HS-27A (cell line): Measurements from ENCODE around the gene ZNF534.
"Not testable (repeated sequence)": the region's sequence is repeated elsewhere in the genome, so short reads cannot be mapped to it uniquely, and the experiment has no call there.

Source experiments
- DNase-seq: peaks from one replicate; pipeline ENCODE4 v3.0.0-alpha.2; 2012; ENCODE audit warnings: low read depth, missing footprints

Gene ZNF534

GRCh38 chr19:52428937-52429336 is at the start of gene ZNF534:
ZNF534 (plus strand) TSS chr19:52429148; CDS start chr19:52431475, 2,327 bp downstream.
- no peak for DNase-seq

GRCh38 chr19:52391135-52391534 is 37.8 kb upstream of the ZNF534 start:
- no peak for DNase-seq

- peak; percentile 29 for DNase-seq
Observed at GRCh38 chr19:52397310-52398080, 31.5 kb upstream of the ZNF534 start, which contains the start of gene ZNF528. ZNF528 (plus strand) TSS chr19:52397849; CDS start chr19:52402014, 4,165 bp downstream.

- no peak for DNase-seq
Observed at GRCh38 chr19:52398081-52398441, 30.9 kb upstream of the ZNF534 start.

- DNase-seq, result no peak
Observed at GRCh38 chr19:52410276-52410675, 18.7 kb upstream of the ZNF534 start.

- DNase-seq, result no peak
Observed at GRCh38 chr19:52415711-52416110, 13.2 kb upstream of the ZNF534 start.

- DNase-seq, result no peak
Observed at GRCh38 chr19:52442179-52442578, 13.2 kb downstream of the ZNF534 start.

- no peak for DNase-seq
Observed at GRCh38 chr19:52444506-52444905, 15.6 kb downstream of the ZNF534 start.

GRCh38 chr19:52451241-52451640 is 22.3 kb downstream of the ZNF534 start:
- DNase-seq, result no peak

- no peak for DNase-seq
Observed at GRCh38 chr19:52453324-52454094, 24.6 kb downstream of the ZNF534 start, which contains the start of gene ZNF578. ZNF578 (plus strand) TSS chr19:52453553; CDS start chr19:52501846, 48,293 bp downstream.

GRCh38 chr19:52464798-52465470 is 36.0 kb downstream of the ZNF534 start:
- DNase-seq, result no peak

- DNase-seq, result no peak
Observed at GRCh38 chr19:52473655-52474350, 44.9 kb downstream of the ZNF534 start.

- DNase-seq, result no peak
Observed at GRCh38 chr19:52474351-52475127, 45.6 kb downstream of the ZNF534 start.

- not testable (repeated sequence) for DNase-seq
Observed at GRCh38 chr19:52484111-52484743, 55.3 kb downstream of the ZNF534 start.

GRCh38 chr19:52485064-52485463 is 56.1 kb downstream of the ZNF534 start:
- DNase-seq, result not testable (repeated sequence)

- DNase-seq, result not testable (repeated sequence)
Observed at GRCh38 chr19:52485561-52486240, 56.8 kb downstream of the ZNF534 start.

- no peak for DNase-seq
Observed at GRCh38 chr19:52492201-52492993, 63.4 kb downstream of the ZNF534 start.

- DNase-seq, result no peak
Observed at GRCh38 chr19:52492994-52493470, 64.1 kb downstream of the ZNF534 start.

- no peak for DNase-seq
Observed at GRCh38 chr19:52494518-52494917, 65.6 kb downstream of the ZNF534 start.
